HEK293 (cell line): ENCODE data around the gene UTP3.

ENCODE experiments used
- GLIS1 ChIP-seq: fragments of 450-650 bp; formaldehyde crosslinking; IDR thresholded peaks from 2 replicates; pipeline ENCODE4 v1.5.1; 2016; ENCODE audit warnings: missing biosample characterization, missing genetic modification characterization
- MEIS1 ChIP-seq: sonication (generic); formaldehyde crosslinking; IDR thresholded peaks from 2 replicates; pipeline ENCODE4 v1.8.1; 2022; ENCODE audit warnings: missing genetic modification reagents, mild to moderate bottlenecking, borderline replicate concordance
- TRIM28 ChIP-seq: IDR thresholded peaks from 2 replicates; pipeline ENCODE4 v1.6.1; 2011; ENCODE audit warnings: low read length, control low read depth, borderline replicate concordance
- WT1 ChIP-seq: fragments of 450-650 bp; formaldehyde crosslinking; IDR thresholded peaks from 2 replicates; pipeline ENCODE4 v1.5.1; 2016; ENCODE audit warnings: missing biosample characterization, missing genetic modification characterization
- YY2 ChIP-seq: fragments of 450-650 bp; formaldehyde crosslinking; IDR thresholded peaks from 2 replicates; pipeline ENCODE4 v1.5.1; 2016; ENCODE audit warnings: missing biosample characterization, missing genetic modification characterization
- ZBTB44 ChIP-seq: fragments of 450-650 bp; IDR thresholded peaks from 2 replicates; pipeline ENCODE4 v1.5.1; 2018; ENCODE audit warnings: missing biosample characterization, mild to moderate bottlenecking, missing genetic modification characterization
- ZFP3 ChIP-seq: fragments of 450-650 bp; formaldehyde crosslinking; IDR thresholded peaks from 2 replicates; pipeline ENCODE4 v1.5.1; 2016; ENCODE audit warnings: low read depth, missing biosample characterization, missing genetic modification characterization
- ZNF133 ChIP-seq: fragments of 450-650 bp; formaldehyde crosslinking; IDR thresholded peaks from 2 replicates; pipeline ENCODE4 v1.5.1; 2016; ENCODE audit warnings: missing biosample characterization, missing genetic modification characterization
- ZNF169 ChIP-seq: fragments of 450-650 bp; formaldehyde crosslinking; IDR thresholded peaks from 2 replicates; pipeline ENCODE4 v1.5.1; 2016; ENCODE audit warnings: missing biosample characterization, missing genetic modification characterization
- ZNF184 ChIP-seq: fragments of 450-650 bp; IDR thresholded peaks from 2 replicates; pipeline ENCODE4 v1.5.1; 2018; ENCODE audit warnings: missing biosample characterization, mild to moderate bottlenecking, missing genetic modification characterization
- ZNF221 ChIP-seq: fragments of 450-650 bp; formaldehyde crosslinking; IDR thresholded peaks from 2 replicates; pipeline ENCODE4 v1.5.1; 2017; ENCODE audit warnings: missing biosample characterization, missing genetic modification characterization, borderline replicate concordance
- ZNF398 ChIP-seq: fragments of 450-650 bp; formaldehyde crosslinking; IDR thresholded peaks from 2 replicates; pipeline ENCODE4 v1.5.1; 2017; ENCODE audit warnings: missing biosample characterization, missing genetic modification characterization
- ZNF529 ChIP-seq: fragments of 450-650 bp; formaldehyde crosslinking; IDR thresholded peaks from 2 replicates; pipeline ENCODE4 v1.5.1; 2017; ENCODE audit warnings: missing genetic modification characterization, missing biosample characterization; ENCODE audit not compliant: insufficient replicate concordance
- ZNF548 ChIP-seq: fragments of 450-650 bp; formaldehyde crosslinking; IDR thresholded peaks from 2 replicates; pipeline ENCODE4 v1.5.1; 2016; ENCODE audit warnings: missing biosample characterization, missing genetic modification characterization
- ZNF571 ChIP-seq: fragments of 450-650 bp; formaldehyde crosslinking; IDR thresholded peaks from 2 replicates; pipeline ENCODE4 v1.5.0; 2017; ENCODE audit warnings: missing biosample characterization, missing genetic modification characterization
- ZNF600 ChIP-seq: fragments of 450-650 bp; formaldehyde crosslinking; IDR thresholded peaks from 2 replicates; pipeline ENCODE4 v1.5.1; 2016; ENCODE audit warnings: missing biosample characterization, missing genetic modification characterization
- ZNF791 ChIP-seq: fragments of 450-650 bp; formaldehyde crosslinking; IDR thresholded peaks from 2 replicates; pipeline ENCODE4 v1.5.1; 2016; ENCODE audit warnings: missing biosample characterization, missing genetic modification characterization
- TF ChIP-seq, protein P1 (sequence below): fragments of 450-650 bp; formaldehyde crosslinking; IDR thresholded peaks from 2 replicates; pipeline ENCODE4 v1.5.1; 2016; ENCODE audit warnings: missing biosample characterization, missing genetic modification characterization, borderline replicate concordance
- TF ChIP-seq, protein P2 (sequence below): fragments of 450-650 bp; formaldehyde crosslinking; IDR thresholded peaks from 2 replicates; pipeline ENCODE4; 2016; ENCODE audit warnings: missing biosample characterization, missing genetic modification characterization
- TF ChIP-seq, protein P3 (sequence below): fragments of 450-650 bp; formaldehyde crosslinking; IDR thresholded peaks from 2 replicates; pipeline ENCODE4 v1.5.1; 2017; ENCODE audit warnings: missing biosample characterization, missing genetic modification characterization
- TF ChIP-seq, protein P4 (sequence below): fragments of 450-650 bp; formaldehyde crosslinking; IDR thresholded peaks from 2 replicates; pipeline ENCODE4 v1.5.1; 2016; ENCODE audit warnings: missing biosample characterization, missing genetic modification characterization
- TF ChIP-seq, protein P5 (sequence below): fragments of 450-650 bp; formaldehyde crosslinking; IDR thresholded peaks from 2 replicates; pipeline ENCODE4 v1.5.1; 2017; ENCODE audit warnings: missing biosample characterization, missing genetic modification characterization
- TF ChIP-seq, protein P6 (sequence below): fragments of 450-650 bp; formaldehyde crosslinking; IDR thresholded peaks from 2 replicates; pipeline ENCODE4 v1.5.1; 2016; ENCODE audit warnings: missing biosample characterization, missing genetic modification characterization

The UTP3 gene

DNA sequence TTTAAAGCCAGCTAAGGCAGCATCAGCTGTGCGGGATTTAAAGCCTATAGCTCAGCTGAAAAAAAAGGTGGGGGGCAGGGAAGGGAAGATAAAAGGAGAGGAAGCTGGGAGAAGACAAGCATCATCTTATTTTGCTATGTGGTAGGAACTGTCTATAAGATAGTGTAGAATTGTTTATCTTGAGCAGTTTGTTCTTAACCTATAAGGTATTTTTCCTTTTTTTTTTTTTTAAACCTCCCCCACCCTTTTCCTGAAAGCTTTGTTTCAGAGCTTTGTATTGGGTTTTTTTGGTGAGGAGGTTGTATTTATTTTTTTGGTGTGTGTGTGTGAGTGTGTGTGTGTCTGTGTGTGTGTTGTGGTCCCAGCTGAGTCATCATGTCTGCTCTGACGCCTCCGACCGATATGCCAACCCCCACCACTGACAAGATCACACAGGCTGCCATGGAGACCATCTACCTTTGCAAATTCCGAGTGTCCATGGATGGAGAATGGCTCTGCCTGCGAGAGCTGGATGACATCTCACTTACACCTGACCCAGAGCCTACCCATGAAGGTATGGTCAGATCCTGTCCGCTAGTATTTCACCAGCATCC, 34.0 kb downstream of the UTP3 start (continued):
- TF ChIP-seq, protein P1, sequence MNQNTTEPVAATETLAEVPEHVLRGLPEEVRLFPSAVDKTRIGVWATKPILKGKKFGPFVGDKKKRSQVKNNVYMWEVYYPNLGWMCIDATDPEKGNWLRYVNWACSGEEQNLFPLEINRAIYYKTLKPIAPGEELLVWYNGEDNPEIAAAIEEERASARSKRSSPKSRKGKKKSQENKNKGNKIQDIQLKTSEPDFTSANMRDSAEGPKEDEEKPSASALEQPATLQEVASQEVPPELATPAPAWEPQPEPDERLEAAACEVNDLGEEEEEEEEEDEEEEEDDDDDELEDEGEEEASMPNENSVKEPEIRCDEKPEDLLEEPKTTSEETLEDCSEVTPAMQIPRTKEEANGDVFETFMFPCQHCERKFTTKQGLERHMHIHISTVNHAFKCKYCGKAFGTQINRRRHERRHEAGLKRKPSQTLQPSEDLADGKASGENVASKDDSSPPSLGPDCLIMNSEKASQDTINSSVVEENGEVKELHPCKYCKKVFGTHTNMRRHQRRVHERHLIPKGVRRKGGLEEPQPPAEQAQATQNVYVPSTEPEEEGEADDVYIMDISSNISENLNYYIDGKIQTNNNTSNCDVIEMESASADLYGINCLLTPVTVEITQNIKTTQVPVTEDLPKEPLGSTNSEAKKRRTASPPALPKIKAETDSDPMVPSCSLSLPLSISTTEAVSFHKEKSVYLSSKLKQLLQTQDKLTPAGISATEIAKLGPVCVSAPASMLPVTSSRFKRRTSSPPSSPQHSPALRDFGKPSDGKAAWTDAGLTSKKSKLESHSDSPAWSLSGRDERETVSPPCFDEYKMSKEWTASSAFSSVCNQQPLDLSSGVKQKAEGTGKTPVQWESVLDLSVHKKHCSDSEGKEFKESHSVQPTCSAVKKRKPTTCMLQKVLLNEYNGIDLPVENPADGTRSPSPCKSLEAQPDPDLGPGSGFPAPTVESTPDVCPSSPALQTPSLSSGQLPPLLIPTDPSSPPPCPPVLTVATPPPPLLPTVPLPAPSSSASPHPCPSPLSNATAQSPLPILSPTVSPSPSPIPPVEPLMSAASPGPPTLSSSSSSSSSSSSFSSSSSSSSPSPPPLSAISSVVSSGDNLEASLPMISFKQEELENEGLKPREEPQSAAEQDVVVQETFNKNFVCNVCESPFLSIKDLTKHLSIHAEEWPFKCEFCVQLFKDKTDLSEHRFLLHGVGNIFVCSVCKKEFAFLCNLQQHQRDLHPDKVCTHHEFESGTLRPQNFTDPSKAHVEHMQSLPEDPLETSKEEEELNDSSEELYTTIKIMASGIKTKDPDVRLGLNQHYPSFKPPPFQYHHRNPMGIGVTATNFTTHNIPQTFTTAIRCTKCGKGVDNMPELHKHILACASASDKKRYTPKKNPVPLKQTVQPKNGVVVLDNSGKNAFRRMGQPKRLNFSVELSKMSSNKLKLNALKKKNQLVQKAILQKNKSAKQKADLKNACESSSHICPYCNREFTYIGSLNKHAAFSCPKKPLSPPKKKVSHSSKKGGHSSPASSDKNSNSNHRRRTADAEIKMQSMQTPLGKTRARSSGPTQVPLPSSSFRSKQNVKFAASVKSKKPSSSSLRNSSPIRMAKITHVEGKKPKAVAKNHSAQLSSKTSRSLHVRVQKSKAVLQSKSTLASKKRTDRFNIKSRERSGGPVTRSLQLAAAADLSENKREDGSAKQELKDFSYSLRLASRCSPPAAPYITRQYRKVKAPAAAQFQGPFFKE (tag by site-specific recombination) = no peak
- no peak for TF ChIP-seq GLIS1 (tag by site-specific recombination)
- TF ChIP-seq ZNF548 (tag by site-specific recombination) = no peak
- no peak for TF ChIP-seq ZNF169 (tag by site-specific recombination)
- peak; percentile 40; the same call in 1 of the 2 replicates for TF ChIP-seq ZNF398
- TF ChIP-seq YY2 (tag by site-specific recombination) = no peak
- TF ChIP-seq, protein P2, sequence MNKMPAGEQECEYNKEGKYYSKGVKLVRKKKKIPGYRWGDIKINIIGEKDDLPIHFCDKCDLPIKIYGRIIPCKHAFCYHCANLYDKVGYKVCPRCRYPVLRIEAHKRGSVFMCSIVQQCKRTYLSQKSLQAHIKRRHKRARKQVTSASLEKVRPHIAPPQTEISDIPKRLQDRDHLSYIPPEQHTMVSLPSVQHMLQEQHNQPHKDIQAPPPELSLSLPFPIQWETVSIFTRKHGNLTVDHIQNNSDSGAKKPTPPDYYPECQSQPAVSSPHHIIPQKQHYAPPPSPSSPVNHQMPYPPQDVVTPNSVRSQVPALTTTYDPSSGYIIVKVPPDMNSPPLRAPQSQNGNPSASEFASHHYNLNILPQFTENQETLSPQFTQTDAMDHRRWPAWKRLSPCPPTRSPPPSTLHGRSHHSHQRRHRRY (tag by site-specific recombination) = no peak
- TF ChIP-seq ZNF529 (tag by site-specific recombination) = no peak
- TF ChIP-seq MEIS1 (CRISPR knock-in tag) = no peak
- TF ChIP-seq, protein P3, sequence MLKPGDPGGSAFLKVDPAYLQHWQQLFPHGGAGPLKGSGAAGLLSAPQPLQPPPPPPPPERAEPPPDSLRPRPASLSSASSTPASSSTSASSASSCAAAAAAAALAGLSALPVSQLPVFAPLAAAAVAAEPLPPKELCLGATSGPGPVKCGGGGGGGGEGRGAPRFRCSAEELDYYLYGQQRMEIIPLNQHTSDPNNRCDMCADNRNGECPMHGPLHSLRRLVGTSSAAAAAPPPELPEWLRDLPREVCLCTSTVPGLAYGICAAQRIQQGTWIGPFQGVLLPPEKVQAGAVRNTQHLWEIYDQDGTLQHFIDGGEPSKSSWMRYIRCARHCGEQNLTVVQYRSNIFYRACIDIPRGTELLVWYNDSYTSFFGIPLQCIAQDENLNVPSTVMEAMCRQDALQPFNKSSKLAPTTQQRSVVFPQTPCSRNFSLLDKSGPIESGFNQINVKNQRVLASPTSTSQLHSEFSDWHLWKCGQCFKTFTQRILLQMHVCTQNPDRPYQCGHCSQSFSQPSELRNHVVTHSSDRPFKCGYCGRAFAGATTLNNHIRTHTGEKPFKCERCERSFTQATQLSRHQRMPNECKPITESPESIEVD (tag by site-specific recombination) = no peak
- TF ChIP-seq, protein P4, sequence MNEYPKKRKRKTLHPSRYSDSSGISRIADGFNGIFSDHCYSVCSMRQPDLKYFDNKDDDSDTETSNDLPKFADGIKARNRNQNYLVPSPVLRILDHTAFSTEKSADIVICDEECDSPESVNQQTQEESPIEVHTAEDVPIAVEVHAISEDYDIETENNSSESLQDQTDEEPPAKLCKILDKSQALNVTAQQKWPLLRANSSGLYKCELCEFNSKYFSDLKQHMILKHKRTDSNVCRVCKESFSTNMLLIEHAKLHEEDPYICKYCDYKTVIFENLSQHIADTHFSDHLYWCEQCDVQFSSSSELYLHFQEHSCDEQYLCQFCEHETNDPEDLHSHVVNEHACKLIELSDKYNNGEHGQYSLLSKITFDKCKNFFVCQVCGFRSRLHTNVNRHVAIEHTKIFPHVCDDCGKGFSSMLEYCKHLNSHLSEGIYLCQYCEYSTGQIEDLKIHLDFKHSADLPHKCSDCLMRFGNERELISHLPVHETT = peak; percentile 35; the same call in 1 of the 2 replicates
- no peak for TF ChIP-seq ZNF184 (tag by site-specific recombination)
- TF ChIP-seq ZBTB44 = no peak
- no peak for TF ChIP-seq ZNF221 (tag by site-specific recombination)
- TF ChIP-seq, protein P5, sequence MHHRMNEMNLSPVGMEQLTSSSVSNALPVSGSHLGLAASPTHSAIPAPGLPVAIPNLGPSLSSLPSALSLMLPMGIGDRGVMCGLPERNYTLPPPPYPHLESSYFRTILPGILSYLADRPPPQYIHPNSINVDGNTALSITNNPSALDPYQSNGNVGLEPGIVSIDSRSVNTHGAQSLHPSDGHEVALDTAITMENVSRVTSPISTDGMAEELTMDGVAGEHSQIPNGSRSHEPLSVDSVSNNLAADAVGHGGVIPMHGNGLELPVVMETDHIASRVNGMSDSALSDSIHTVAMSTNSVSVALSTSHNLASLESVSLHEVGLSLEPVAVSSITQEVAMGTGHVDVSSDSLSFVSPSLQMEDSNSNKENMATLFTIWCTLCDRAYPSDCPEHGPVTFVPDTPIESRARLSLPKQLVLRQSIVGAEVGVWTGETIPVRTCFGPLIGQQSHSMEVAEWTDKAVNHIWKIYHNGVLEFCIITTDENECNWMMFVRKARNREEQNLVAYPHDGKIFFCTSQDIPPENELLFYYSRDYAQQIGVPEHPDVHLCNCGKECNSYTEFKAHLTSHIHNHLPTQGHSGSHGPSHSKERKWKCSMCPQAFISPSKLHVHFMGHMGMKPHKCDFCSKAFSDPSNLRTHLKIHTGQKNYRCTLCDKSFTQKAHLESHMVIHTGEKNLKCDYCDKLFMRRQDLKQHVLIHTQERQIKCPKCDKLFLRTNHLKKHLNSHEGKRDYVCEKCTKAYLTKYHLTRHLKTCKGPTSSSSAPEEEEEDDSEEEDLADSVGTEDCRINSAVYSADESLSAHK (tag by site-specific recombination) = no peak
- peak; percentile 68 for TF ChIP-seq ZNF600
- TF ChIP-seq, protein P6, sequence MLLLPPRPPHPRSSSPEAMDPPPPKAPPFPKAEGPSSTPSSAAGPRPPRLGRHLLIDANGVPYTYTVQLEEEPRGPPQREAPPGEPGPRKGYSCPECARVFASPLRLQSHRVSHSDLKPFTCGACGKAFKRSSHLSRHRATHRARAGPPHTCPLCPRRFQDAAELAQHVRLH = no peak
- TF ChIP-seq TRIM28 = no peak
- no peak for TF ChIP-seq ZNF133 (tag by site-specific recombination)
- TF ChIP-seq ZNF571 (tag by site-specific recombination) = no peak
- no peak for TF ChIP-seq ZFP3
- no peak for TF ChIP-seq ZNF791 (tag by site-specific recombination)
- TF ChIP-seq WT1 = no peak
